Measurements from ENCODE around the gene CAMKMT.

GRCh38 chr2:44753552-44754285 lies 392.0 kb downstream of the CAMKMT start:
- no peak for TF ChIP-seq POLR2A (IDR thresholded peaks at IDR 0.05)
- no peak for TF ChIP-seq CTCF (IDR thresholded peaks at IDR 0.05)

All from Peyer's patch (tissue), 4 donors.